ENCODE data around the gene ZGPAT.
"Not testable (repeated sequence)": the region's sequence is repeated elsewhere in the genome, so short reads cannot be mapped to it uniquely, and the experiment has no call there.

The ZGPAT gene

DNA sequence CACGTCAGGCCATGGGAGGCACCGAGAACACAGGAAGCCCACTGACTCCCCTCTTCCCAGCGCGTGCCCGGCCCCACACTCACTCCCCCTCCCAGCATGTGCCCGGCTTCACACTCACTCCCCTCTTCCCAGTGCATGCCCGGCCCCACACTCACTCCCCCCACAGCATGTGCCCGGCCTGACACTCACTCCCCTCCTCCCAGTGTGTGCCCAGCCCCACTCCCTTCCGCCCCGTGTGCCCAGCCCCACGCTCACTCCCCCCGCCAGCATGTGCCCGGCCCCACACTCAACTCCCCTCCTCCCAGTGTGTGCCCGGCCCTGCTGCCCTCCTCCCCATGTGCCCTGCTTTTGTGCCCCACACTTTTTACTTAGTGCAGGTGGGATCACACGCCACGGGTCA is 40.0 kb upstream of the ZGPAT start:
- Histone ChIP-seq H3K4me1 (no peaks in the 10 kb centered on the region), H3K36me3 (replicated peaks) (peaks cover 34% of the 10 kb centered on the region), H3K4me3 (no peak overlapping the region), H3K27me3 (ENCODE audit: low read depth) (no peaks in the 10 kb centered on the region), H3K9me3 (no peaks in the 10 kb centered on the region)
- DNase-seq (ENCODE audit: low spot score in 2 of 2), result no peak
- in situ Hi-C loops (cut with MboI; ENCODE audit: low sequenced_read_pairs), result no loop called here

- no peak for DNase-seq (ENCODE audit: low spot score in 2 of 2)
- in situ Hi-C loops (cut with MboI; ENCODE audit: low sequenced_read_pairs), result no loop called here
- Histone ChIP-seq H3K36me3 (replicated peaks) (peaks cover 29% of the 10 kb centered on the region), H3K27me3 (ENCODE audit: low read depth) (no peaks in the 10 kb centered on the region), H3K4me1 (no peaks in the 10 kb centered on the region), H3K9me3 (no peaks in the 10 kb centered on the region), H3K4me3 (no peak overlapping the region)
Measured at GRCh38 chr20:63668351-63668750, 39.5 kb upstream of the ZGPAT start.

DNA sequence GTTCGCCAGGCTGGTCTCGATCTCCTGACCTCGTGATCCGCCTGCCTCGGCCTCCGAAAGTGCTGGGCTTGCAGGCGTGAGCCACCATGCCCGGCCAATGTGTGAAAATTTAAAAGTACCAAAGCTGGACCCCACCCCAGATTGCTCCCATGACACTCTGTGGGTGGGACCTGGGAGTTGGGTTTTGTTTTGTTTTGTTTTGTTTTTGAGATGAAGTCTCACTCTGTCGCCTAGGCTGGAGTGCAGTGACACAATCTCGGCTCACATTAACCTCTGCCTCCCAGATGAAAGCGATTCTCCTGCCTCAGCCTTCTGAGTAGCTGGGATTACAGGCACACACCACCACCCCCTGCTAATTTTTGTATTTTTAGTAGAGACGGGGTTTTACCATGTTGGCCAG is 36.1 kb upstream of the ZGPAT start:
- peaks cover 26% of the 10 kb centered on the region for H3K36me3 ChIP-seq (replicated peaks)
- in situ Hi-C loops (cut with MboI; ENCODE audit: low sequenced_read_pairs); H3K4me3 ChIP-seq: not testable (repeated sequence)

DNA sequence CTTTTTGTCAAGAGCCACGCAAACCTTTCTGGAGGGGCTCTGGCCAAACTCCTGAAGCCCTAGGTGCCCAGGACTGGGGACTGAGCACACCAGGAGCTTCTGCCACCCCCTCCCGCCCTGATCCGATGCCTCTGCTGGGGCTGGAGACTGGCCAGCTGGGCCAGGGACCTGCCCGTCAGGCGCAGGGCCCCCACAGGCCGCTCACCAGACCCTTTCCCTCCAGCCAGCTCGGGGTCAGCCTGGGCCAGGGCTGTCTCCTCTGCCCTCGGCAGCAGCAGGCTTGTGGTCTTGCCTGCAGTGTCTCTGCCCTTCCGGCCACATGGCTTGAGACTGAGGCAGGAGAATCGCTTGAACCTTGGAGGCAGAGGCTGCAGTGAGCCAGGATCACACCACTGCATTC is 35.2 kb upstream of the ZGPAT start:
- H3K36me3 ChIP-seq (replicated peaks), result peaks cover 25% of the 10 kb centered on the region

More for the DNA sequence above, 36.1 kb upstream of the ZGPAT start:
- H3K27me3 ChIP-seq (ENCODE audit: low read depth); DNase-seq (ENCODE audit: low spot score in 2 of 2); H3K9me3 ChIP-seq; H3K4me1 ChIP-seq: not testable (repeated sequence)

DNA sequence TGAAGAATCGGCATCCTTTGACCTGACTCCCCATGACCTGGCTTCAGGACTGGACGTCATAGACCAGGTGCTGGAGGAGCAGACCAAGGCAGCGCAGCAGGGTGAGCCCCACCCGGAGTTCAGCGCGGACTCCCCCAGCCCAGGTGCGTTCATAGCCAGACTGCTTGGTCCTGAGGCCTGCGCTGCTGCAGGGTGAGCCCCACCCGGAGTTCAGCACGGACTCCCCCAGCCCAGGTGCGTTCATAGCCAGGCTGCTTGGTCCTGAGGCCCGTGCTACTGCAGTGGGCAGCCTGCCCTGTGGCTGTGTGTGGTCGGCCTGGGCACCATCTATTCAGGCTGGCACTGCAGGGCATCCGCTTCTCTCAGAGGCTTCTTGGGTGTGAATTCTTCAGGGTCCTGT is 33.9 kb upstream of the ZGPAT start:
- H3K36me3 ChIP-seq (replicated peaks), result peaks cover 20% of the 10 kb centered on the region

More for the DNA sequence above, 35.2 kb upstream of the ZGPAT start:
- in situ Hi-C loops (cut with MboI; ENCODE audit: low sequenced_read_pairs), result no loop called here
- H3K4me1 ChIP-seq, result no peaks in the 10 kb centered on the region
- no peak overlapping the region for H3K4me3 ChIP-seq
- no peaks in the 10 kb centered on the region for H3K9me3 ChIP-seq
- H3K27me3 ChIP-seq (ENCODE audit: low read depth), result no peaks in the 10 kb centered on the region
- DNase-seq (ENCODE audit: low spot score in 2 of 2), result no peak

DNA sequence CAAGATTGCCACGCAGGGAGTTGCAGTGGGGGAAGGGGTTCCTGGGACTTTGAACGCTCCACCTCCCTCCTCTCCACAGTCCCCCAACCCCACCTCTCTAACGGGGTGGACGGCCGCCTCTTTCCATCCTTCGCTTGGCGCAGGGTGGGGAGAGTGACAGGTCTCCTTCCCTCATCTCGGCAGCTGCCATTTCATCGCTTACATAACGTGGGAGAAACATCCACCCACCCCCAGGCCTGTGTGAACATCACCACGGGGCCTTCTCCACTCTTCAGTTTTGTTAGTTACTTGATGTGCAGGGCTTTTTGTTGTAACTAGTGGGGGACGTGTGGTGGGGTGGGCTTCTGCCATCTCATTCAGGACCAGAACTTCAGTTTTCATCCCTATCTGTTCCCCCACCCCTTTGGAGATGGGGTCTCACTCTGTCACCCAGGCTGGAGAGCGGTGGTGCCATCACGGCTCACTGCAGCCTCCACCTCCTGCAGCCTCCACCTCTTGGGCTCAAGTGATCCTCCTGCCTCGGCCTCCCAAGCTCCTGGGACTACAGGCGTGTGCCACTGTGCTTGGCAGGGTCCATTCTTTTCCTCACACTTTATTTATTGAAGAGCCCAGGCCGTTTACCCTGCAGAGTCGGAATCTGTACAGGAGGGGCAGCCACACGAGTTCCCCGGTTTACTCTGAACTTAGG is 32.0 kb upstream of the ZGPAT start:
- H3K4me3 ChIP-seq, result no peak overlapping the region
- no peak for DNase-seq (ENCODE audit: low spot score in 2 of 2)
- H3K9me3 ChIP-seq, result no peaks in the 10 kb centered on the region
- in situ Hi-C loops (cut with MboI; ENCODE audit: low sequenced_read_pairs), result no loop called here
- H3K36me3 ChIP-seq (replicated peaks), result peaks cover 20% of the 10 kb centered on the region
- H3K4me1 ChIP-seq, result no peaks in the 10 kb centered on the region
- H3K27me3 ChIP-seq (ENCODE audit: low read depth), result no peaks in the 10 kb centered on the region

More for the DNA sequence above, 33.9 kb upstream of the ZGPAT start:
- H3K4me1 ChIP-seq, result no peaks in the 10 kb centered on the region
- no peaks in the 10 kb centered on the region for H3K9me3 ChIP-seq
- in situ Hi-C loops (cut with MboI; ENCODE audit: low sequenced_read_pairs), result no loop called here
- H3K27me3 ChIP-seq (ENCODE audit: low read depth), result no peaks in the 10 kb centered on the region
- no peak overlapping the region for H3K4me3 ChIP-seq
- no peak for DNase-seq (ENCODE audit: low spot score in 2 of 2)

- Histone ChIP-seq H3K27me3 (ENCODE audit: low read depth) (no peaks in the 10 kb centered on the region), H3K36me3 (replicated peaks) (peaks cover 20% of the 10 kb centered on the region), H3K4me3 (no peak overlapping the region), H3K4me1 (no peaks in the 10 kb centered on the region), H3K9me3 (no peaks in the 10 kb centered on the region)
- in situ Hi-C loops (cut with MboI; ENCODE audit: low sequenced_read_pairs), result no loop called here
- DNase-seq (ENCODE audit: low spot score in 2 of 2), result no peak
Measured at GRCh38 chr20:63678071-63678470, 29.8 kb upstream of the ZGPAT start.

- no peak for DNase-seq (ENCODE audit: low spot score in 2 of 2)
- in situ Hi-C loops (cut with MboI; ENCODE audit: low sequenced_read_pairs), result no loop called here
- no peaks in the 10 kb centered on the region for H3K9me3 ChIP-seq
- no peak overlapping the region for H3K4me3 ChIP-seq
- no peaks in the 10 kb centered on the region for H3K4me1 ChIP-seq
- H3K36me3 ChIP-seq (replicated peaks), result peaks cover 20% of the 10 kb centered on the region
- no peaks in the 10 kb centered on the region for H3K27me3 ChIP-seq (ENCODE audit: low read depth)
Measured at GRCh38 chr20:63678667-63679465, 29.0 kb upstream of the ZGPAT start.

DNA sequence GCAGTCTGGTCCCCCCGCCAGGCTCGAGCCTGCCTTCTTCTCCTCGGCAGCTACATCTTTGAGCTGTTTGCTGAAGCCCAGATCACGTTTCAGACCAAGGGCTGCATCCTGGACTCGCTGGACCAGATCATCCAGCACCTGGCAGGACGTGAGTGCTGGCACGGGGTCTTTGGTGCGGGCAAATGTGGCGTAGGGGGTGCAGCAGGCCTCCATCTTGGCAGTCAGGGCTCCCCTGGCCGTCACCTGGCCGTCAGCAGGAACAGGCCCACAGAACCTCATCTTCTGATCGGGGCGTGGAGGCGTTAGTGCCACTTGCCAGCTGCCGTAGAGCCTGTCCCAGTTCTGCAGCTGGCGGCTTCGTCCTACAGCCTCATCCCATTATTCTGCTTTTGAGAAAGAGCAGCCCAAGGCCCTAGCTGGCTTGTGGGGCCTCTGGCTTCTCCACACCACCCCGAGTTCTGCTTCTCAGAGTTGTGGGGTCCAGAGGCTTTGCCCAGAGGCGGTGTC is 28.0 kb upstream of the ZGPAT start:
- no peaks in the 10 kb centered on the region for H3K9me3 ChIP-seq
- no peak for DNase-seq (ENCODE audit: low spot score in 2 of 2)
- no peak overlapping the region for H3K4me3 ChIP-seq
- H3K4me1 ChIP-seq, result no peaks in the 10 kb centered on the region
- peaks cover 20% of the 10 kb centered on the region for H3K36me3 ChIP-seq (replicated peaks)
- no peaks in the 10 kb centered on the region for H3K27me3 ChIP-seq (ENCODE audit: low read depth)
- in situ Hi-C loops (cut with MboI; ENCODE audit: low sequenced_read_pairs), result no loop called here

GRCh38 chr20:63680427-63680826 is 27.4 kb upstream of the ZGPAT start:
- DNase-seq (ENCODE audit: low spot score in 2 of 2), result no peak
- Histone ChIP-seq H3K4me1 (no peaks in the 10 kb centered on the region), H3K27me3 (ENCODE audit: low read depth) (no peaks in the 10 kb centered on the region), H3K36me3 (replicated peaks) (peaks cover 16% of the 10 kb centered on the region), H3K9me3 (no peaks in the 10 kb centered on the region), H3K4me3 (no peak overlapping the region)
- in situ Hi-C loops (cut with MboI; ENCODE audit: low sequenced_read_pairs), result no loop called here

- Histone ChIP-seq H3K4me3 (no peak overlapping the region), H3K9me3 (no peaks in the 10 kb centered on the region), H3K27me3 (ENCODE audit: low read depth) (no peaks in the 10 kb centered on the region), H3K36me3 (replicated peaks) (peaks cover 11% of the 10 kb centered on the region), H3K4me1 (no peaks in the 10 kb centered on the region)
- no peak for DNase-seq (ENCODE audit: low spot score in 2 of 2)
- in situ Hi-C loops (cut with MboI; ENCODE audit: low sequenced_read_pairs), result no loop called here
Measured at GRCh38 chr20:63680857-63681608, 26.8 kb upstream of the ZGPAT start.

DNA sequence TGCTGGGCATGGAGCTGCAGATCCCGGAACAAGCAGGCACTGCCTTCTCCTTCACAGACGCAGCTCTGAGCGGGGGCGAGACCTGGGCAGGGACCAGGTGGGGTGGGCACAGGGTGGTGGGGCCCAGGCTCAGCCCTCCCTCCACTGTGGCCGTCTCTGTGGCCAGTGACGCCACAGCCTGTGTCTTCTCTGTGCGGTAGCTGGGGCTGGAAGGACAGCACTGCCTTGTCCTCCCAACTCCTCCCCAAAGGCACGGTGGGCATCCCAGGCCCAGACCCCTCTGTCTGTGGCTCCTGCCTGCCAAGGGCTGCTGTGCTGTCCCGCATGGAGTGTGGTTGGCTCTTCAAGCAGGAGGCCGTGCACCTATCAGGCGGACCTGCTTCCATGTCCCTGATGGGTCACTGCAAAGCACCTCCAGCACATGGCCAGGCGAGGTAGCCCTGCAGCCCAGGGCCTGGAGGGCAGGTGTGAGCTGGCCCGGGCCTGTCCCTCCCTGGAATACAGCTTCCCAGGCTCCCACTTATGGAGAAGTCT is 26.2 kb upstream of the ZGPAT start:
- Histone ChIP-seq H3K4me3 (no peak overlapping the region), H3K9me3 (no peaks in the 10 kb centered on the region), H3K27me3 (ENCODE audit: low read depth) (no peaks in the 10 kb centered on the region), H3K36me3 (replicated peaks) (peaks cover 6% of the 10 kb centered on the region; the same call in 1 of the 2 replicates), H3K4me1 (no peaks in the 10 kb centered on the region)
- DNase-seq (ENCODE audit: low spot score in 2 of 2), result no peak
- in situ Hi-C loops (cut with MboI; ENCODE audit: low sequenced_read_pairs), result no loop called here

DNA sequence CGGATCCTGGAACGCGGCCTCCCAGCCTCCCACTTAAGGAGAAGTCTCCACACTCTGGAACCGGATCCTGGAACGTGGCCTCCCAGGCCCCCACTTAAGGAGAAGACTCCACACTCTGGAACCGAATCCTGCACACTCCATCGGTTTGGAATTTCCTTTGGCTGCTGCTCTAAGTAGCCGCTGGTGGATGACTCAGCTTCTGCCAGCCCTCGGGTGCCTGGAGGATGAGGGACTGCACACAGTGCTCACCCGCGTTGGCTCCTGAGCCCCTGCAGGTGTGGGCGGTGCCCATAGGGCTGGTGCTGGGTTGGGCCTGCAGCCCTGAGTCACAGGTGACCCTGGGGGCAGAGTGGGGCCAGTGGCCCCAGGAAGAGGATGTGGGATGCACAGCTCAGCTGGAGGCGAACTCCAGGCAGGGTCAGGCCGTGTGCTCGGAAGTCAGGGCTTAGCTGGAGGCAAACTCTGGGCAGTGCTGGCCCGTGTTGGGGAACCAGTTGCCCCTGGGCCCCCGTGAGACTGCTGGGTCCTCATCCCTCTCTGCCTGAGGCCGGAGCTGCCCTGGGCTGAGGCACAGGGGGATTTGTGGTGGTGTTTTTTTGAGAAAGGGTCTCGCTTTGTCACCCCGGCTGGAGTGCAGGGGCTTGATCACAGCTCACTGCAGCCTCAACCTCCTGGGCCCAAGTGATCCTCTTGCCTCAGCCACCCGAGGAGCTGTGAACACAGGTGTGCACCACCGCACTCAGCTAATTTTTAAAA is 25.3 kb upstream of the ZGPAT start:
- no peaks in the 10 kb centered on the region for H3K27me3 ChIP-seq (ENCODE audit: low read depth)
- DNase-seq (ENCODE audit: low spot score in 2 of 2), result no peak
- H3K36me3 ChIP-seq (replicated peaks), result no peaks in the 10 kb centered on the region; the same call in 1 of the 2 replicates
- in situ Hi-C loops (cut with MboI; ENCODE audit: low sequenced_read_pairs), result no loop called here
- no peaks in the 10 kb centered on the region for H3K9me3 ChIP-seq
- no peaks in the 10 kb centered on the region for H3K4me1 ChIP-seq
- no peak overlapping the region for H3K4me3 ChIP-seq

Data from HAP-1 (cell line).